ENCODE results near the gene ASB2. TPM values are rescaled to one million over a fixed set of nuclear protein-coding genes. Genes with fewer than 3 reads are reported as not detected.

Gene ASB2
- polyA plus RNA-seq, 1 donor: 31.7 TPM

DNA sequence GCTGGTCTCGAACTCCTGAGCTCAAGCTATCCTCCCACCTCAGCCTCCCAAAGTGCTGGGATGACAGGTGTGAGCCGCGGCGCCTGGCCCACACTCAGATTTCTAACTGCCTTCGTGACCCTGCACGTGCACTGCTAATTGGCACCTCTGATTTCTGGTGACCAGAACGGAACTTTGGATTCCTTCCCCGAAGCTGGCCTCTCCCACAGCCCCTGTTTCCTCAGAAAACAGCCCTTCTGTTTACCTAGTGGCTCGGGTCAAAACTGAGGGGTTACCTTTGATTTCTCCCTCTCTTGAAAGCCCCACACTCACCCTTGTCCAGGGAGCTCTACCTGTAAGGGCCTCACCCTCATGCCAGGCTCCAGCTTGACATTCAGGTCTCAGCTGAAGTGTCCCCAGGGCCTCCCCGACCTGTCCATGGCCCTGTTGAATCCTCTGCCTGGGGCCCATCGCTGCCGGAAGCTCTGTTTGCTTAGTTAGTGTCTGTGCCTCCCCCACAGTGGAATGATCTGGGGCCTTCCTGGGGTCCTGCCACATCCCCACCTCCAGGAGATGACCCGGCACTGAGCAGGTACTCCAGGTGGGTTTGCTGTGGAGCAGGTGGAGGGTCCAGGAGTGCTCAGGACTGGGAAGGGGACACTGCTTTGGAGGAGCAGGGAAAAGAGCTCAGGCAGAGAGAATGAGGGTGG is 73.6 kb downstream of the ASB2 start:
- DNase-seq: no peak

DNA sequence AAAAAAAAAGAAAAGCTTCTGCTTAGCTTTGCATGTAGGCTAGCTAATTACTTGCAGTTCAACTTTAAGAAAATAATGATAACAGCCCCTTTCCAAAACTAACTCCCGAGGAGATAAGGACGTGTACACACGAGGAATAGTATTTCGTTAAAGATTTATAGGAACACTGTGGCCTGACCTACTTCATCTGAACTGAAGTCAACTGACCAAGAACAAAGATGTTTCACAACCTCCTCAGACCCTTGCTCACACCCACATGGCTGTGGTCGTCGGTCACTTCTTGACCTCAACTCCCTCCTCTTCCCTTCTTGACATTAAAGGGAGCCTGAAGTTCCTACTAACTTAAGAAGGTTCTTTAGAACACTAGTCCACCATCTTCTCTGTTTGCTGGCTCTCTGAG is 74.6 kb downstream of the ASB2 start:
- DNase-seq: no peak

DNA sequence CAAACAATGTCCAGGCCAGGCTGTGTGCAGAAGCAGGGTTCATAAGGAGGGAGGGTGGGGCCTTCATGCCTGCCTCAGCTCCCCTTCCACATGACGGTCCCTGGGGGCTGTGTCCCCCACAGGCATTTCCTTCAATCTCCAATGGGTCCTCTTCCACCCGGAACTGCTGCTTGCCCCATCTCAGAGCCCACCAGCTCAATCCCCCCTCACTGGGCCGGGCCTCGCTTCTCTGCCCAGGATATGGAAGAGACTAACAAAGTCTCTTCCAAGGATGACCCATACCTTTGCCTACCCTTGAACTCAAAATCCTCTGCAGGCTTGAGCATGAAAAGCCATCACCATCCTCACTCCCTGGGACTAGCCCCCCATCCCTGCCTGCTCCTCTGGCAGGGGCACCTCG is 77.6 kb downstream of the ASB2 start:
- no peak for DNase-seq

DNA sequence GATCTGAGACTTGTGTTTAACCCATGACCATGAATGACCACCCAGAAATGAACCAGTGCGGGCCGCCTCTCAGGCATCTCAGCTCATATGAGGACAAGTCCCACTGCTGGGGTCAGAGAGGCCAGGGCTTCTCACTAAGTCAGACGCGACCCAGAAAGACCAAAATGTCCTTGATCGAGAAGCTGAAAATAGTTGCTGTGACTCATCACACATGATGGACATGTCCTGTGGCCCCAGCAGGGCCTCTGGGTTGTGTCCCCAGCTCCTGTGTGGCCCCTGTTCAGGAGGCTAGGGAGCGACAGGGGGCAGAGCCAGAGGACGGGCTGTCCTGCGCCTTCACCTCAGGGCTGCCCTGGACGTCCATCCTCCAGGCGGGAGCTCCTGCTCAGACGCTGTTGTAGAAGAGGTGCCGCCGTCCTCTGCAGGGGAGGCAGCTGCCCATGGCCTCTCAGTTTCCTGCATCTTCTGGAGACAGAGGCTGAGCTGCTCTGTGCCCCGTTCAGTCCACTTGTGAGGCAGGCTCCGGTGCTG is 78.2 kb downstream of the ASB2 start:
- DNase-seq: no peak

DNA sequence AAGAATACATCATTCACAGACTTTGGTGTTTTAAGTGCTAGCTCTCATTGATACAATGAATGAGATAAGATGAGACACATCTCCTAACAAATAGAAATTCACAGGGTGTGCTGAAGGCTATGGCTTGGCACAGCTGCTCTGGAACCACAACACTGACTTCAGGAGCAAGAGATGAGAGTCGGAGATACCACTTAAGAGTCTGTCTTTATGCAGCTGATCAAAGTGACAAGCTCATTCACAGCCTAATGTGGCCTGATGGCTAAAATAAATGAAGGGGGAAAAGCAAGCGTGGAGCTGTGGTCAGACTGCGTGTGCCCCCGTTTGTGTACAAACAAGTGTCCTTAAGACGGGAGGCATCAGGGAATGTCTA is 78.9 kb downstream of the ASB2 start:
- no peak for DNase-seq

DNA sequence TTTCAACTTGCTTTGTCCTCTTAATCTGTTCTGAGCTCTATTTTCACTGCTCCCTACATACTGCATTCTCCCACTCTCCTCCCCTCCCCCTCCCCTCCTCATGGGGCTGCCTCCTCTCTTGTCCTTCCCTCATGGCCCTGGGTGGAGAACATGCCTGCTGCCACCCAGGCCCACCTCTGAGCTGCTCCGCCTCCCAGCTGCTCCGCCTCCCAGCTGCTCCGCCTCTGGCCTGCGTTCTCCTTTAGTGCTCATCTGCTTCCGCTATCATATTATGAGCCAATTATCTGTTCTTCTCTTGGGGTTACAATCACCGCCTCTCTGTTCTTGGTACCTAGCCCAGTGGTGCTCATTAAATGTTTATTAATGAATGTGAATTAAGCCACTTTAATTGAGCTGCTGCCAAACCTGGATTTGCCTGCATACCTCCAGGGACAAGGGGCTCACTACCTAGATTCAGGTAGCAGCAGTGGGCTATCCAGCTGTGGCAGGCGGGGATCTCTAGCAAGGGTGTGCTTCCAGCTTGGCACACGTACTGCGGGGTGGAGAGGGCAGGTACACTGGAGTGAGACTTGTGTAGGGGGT is 81.3 kb downstream of the ASB2 start:
- DNase-seq: no peak

DNA sequence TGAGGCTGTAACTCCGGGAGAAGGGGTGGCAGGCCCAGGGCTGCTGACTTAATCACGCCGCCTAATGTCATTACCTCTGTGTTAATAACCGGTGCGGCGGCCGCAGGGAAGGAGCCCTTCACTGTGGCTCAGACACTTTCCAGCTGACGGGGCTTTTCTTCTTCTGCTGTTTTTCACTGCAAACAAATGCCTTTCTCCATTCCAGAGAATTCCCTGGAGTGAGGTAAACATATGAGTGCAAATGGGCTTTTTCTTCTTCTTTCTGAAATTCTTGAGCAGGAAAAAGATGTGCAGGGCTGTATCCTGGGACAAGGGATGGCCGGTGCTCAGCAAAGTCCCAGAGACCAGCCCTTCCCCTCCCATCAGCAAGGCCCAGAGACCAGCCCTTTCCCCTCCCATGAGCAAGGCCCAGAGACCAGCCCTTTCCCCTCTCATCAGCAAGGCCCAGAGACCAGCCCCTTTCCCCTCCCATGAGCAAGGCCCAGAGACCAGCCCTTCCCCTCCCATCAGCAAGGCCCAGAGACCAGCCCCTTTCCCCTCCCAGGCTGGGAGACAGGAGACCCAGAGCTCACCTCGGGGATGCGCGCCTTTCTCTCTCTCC is 82.6 kb downstream of the ASB2 start:
- DNase-seq: peak; percentile 29

DNA sequence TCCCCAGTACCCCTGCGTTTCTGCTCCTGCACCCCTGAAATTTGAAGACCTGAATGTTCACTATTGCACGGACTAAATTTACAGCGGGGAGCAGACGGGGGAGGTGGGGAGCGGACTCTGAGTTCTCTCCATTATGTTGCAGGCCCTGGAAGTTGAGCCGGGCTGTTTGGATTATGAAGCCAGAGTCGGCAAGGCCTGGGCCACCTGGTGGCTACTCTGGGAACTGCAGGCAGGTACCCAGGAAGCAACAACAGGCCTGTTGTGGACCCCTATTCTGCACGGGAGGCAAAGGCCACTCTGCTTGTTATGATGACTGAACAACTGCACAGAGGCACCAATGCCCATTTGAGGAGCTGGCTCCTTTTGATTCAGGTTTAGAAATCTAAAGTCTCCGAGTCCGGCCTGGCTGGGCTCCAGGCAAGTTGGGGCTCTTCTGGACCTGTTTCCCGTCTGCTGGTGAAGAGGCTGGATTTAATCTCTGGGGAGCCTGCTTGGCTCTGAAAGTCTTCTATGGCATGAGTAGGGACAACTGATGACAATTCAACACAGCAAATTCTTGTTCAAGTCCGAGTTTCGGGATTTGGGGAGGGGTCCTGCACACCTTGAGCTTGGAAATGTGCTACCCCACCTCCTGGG is 83.3 kb downstream of the ASB2 start:
- peak; percentile 66 for DNase-seq

DNA sequence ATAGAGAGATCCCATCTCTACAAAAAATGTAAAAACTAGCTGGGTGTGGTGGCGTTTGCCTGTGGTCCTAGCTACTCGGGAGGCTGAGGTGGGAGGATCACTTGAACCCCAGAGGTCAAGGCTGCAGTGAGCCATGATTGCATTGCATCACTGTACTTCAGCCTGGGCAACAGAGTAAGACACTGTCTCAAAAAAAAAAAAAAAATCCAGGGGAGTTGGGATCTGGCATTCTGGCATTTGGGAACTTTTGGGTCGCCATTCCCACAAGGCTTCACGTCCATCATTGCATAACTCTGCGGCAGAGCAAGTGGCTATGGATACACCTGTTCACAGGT is 83.9 kb downstream of the ASB2 start:
- no peak for DNase-seq

DNA sequence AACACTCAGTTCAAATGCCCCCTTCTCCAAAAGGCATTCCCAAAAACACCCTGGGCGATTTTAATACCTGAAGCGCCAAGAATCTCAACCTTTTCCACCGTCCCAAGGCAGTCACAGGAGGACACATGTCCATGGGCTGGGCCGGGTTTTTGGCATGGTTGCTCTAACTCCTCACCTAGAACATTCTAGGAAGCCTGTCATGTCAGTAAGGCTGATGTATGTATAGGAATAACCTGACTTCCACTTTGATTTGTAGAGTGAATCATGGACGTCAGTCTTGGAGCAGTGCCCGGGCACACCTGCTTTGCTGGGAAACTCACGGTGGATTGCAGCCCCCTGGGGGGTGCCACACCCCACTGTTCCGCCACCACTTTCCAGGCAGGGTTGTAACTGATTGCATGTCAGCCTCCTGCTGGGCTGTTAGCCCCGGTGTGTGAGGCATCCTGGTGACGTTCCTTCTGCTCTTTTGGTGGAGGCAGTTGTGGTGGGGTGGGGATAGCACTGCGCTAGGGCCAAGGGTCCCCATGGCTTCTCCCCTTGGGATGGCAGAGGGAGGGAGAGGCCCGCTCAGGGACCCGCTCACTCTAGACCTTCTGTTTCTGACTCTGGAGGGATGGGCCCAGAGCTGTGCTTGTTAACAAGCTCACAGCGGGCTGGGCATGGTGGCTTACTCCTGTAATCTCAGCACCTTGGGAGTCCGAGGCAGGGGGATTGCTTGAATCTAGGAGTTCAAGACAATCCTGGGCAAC is 84.4 kb downstream of the ASB2 start:
- no peak for DNase-seq

DNA sequence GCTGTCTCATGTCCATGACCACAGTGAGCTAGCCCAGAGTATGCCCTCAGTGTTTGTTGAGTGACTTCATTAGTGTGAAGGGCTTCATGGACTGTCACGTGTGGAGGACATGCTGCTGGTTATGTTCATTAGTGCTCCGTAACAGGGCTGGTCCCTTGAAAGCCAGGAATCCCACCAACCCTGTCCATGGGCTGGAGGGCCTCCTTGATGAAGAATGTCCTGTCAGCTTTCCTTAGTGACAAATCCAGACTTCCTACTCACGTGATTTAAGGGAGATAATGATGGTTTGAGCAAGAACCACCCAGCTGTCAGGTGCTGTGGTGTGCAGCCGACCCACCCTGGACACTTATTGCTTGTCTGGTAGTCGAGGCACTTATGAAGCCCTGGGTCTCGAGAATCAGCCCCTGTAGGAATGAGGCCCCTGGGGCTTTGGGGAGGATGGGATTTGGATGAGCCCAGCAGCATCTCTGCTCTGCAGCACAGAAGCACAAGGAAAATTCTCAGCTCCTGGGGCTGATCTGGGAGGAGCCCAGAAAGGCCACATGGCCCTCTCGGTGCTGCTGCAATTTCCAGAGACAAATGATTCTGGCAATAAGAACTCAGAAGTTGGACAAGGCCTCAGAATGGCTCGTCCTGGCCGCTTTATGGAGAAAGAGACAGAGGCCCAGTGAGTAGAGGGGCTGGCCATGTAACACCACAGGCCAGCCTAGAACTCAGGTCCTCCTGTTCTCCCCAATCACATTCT is 86.5 kb downstream of the ASB2 start:
- DNase-seq: no peak

DNA sequence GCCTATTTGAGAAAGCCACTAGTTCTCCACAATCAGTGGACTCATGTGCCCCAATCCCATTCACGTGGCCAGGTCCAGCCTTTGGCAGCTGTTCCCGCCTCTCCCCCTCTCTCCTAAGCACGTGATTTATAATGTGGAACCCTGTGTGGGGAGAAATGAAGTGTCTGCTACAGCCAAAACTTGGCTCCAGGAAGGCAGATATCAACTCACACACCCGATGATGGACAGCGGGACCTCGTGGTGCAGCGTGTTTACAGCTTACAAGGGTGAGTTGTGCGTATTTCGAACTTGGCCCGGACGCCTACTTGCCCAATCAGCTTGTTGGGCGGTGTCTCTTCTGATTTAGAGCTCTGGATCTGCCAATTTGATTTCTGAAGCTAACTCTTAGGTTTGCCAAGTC is 87.4 kb downstream of the ASB2 start:
- DNase-seq: no peak

DNA sequence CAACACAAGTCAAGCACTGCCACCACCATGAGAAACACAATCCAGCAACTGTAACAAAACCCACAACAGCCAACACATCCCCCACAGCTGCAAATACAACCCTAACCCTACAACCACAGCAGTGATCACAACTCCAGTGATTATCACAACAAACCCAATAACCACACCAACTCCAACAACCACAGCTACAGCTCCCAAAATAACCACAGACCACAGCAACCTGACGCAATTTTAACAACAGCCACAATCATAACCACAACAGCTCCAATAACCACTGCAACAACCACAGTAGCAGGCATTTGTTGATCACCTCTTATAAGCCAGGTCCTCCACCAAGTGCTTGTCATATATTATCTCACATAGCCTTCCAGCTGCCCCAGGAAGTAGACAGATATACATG is 91.4 kb downstream of the ASB2 start:
- no peak for DNase-seq

Other genes with a start within 250 kb of the ASB2 start
- 3.2 TPM for gene PRIMA1, start 188.1 kb downstream of the ASB2 start, polyA plus RNA-seq (ENCODE audit: insufficient read length)
- not detected for gene FAM181A, start 49.2 kb downstream of the ASB2 start, polyA plus RNA-seq (ENCODE audit: insufficient read length)
- 0.32 TPM for gene CCDC197, start 20.7 kb upstream of the ASB2 start, polyA plus RNA-seq (ENCODE audit: insufficient read length)
- 0.67 TPM for gene OTUB2, start 49.8 kb upstream of the ASB2 start, polyA plus RNA-seq (ENCODE audit: insufficient read length)
- 84.8 TPM for gene DDX24, start 104.6 kb upstream of the ASB2 start, polyA plus RNA-seq (ENCODE audit: insufficient read length)
- 11.6 TPM for gene IFI27L1, start 104.7 kb upstream of the ASB2 start, polyA plus RNA-seq (ENCODE audit: insufficient read length)
- 2.6 TPM for gene IFI27, start 134.2 kb upstream of the ASB2 start, polyA plus RNA-seq (ENCODE audit: insufficient read length)
- gene IFI27L2, start 153.0 kb upstream of the ASB2 start, polyA plus RNA-seq (ENCODE audit: insufficient read length): 12.7 TPM
- gene PPP4R4, start 197.8 kb upstream of the ASB2 start, polyA plus RNA-seq (ENCODE audit: insufficient read length): 0.22 TPM

All from hindlimb muscle (tissue), 1 donor.